Karpas-422 (cell line): ENCODE data around the gene VPS26B. TPM values are rescaled to one million over a fixed set of nuclear protein-coding genes. Genes with fewer than 3 reads are reported as not detected.
"Not testable (repeated sequence)": the region's sequence is repeated elsewhere in the genome, so short reads cannot be mapped to it uniquely, and the experiment has no call there.

Experiments used
- DNase-seq: peaks from one replicate; pipeline ENCODE4 v3.0.0-alpha.2; 2015
- H2AFZ ChIP-seq: fragments of 200-600 bp; sonication (generic); 2 replicates; pipeline ENCODE4 v1.6.1; 2014; ENCODE audit warnings: antibody characterized with exemption, low read length, mixed read lengths
- H3K27ac ChIP-seq: fragments of 200-600 bp; sonication (generic); 2 replicates; pipeline ENCODE4 v1.5.1; 2014; ENCODE audit warnings: mild to moderate bottlenecking, low read length, moderate library complexity
- H3K27me3 ChIP-seq: fragments of 200-600 bp; sonication (generic); 2 replicates; pipeline ENCODE4 v1.6.1; 2014; ENCODE audit warnings: low read length, mixed read lengths
- H3K36me3 ChIP-seq: fragments of 200-600 bp; sonication (generic); 2 replicates; pipeline ENCODE4 v1.6.1; 2014; ENCODE audit warnings: low read length, mixed read lengths; ENCODE audit not compliant: insufficient read depth
- H3K4me1 ChIP-seq: fragments of 200-600 bp; sonication (generic); 2 replicates; pipeline ENCODE4 v1.6.1; 2014; ENCODE audit warnings: mild to moderate bottlenecking, low read length, mixed read lengths
- H3K4me2 ChIP-seq: fragments of 200-600 bp; sonication (generic); 2 replicates; pipeline ENCODE4 v1.6.1; 2014; ENCODE audit warnings: low read length, low read depth, mild to moderate bottlenecking; ENCODE audit not compliant: poor library complexity, severe bottlenecking
- H3K4me3 ChIP-seq: fragments of 200-600 bp; sonication (generic); 2 replicates; pipeline ENCODE4 v1.5.1; 2014; ENCODE audit warnings: mild to moderate bottlenecking, antibody characterized with exemption, low read length, mixed read lengths
- H3K79me2 ChIP-seq: fragments of 200-600 bp; sonication (generic); 2 replicates; pipeline ENCODE4 v1.6.1; 2014; ENCODE audit warnings: mild to moderate bottlenecking, low read length, mixed read lengths
- H3K9ac ChIP-seq: fragments of 200-600 bp; sonication (generic); 2 replicates; pipeline ENCODE4 v1.6.0; 2014; ENCODE audit warnings: low read length
- H3K9me2 ChIP-seq: fragments of 200-600 bp; sonication (generic), shearing (Covaris generic); replicated peaks from 2 replicates; pipeline ENCODE4 v1.6.0; 2014; ENCODE audit warnings: mild to moderate bottlenecking, low read length, moderate library complexity; ENCODE audit not compliant: insufficient read depth
- H3K9me3 ChIP-seq: fragments of 300-700, 200-600 bp; sonication (generic); 2 replicates; pipeline ENCODE4 v1.6.1; 2014; ENCODE audit warnings: low read length, mixed read lengths
- H4K20me1 ChIP-seq: fragments of 200-600 bp; sonication (generic); 2 replicates; pipeline ENCODE4 v1.6.1; 2014; ENCODE audit warnings: mild to moderate bottlenecking, antibody characterized with exemption, low read length, low read depth; ENCODE audit not compliant: insufficient read depth
- total RNA-seq: library from RNA; depleted of rRNA; stranded (reverse); fragments of >200 nt; shearing (Covaris generic); gene quantifications from 2 replicates; pipeline ENCODE4 v1.2.3, GENCODE V29; 2014; ENCODE audit warnings: low replicate concordance

VPS26B gene
- total RNA-seq, 1 experiment from 2014 or later = 11.2 TPM

DNA sequence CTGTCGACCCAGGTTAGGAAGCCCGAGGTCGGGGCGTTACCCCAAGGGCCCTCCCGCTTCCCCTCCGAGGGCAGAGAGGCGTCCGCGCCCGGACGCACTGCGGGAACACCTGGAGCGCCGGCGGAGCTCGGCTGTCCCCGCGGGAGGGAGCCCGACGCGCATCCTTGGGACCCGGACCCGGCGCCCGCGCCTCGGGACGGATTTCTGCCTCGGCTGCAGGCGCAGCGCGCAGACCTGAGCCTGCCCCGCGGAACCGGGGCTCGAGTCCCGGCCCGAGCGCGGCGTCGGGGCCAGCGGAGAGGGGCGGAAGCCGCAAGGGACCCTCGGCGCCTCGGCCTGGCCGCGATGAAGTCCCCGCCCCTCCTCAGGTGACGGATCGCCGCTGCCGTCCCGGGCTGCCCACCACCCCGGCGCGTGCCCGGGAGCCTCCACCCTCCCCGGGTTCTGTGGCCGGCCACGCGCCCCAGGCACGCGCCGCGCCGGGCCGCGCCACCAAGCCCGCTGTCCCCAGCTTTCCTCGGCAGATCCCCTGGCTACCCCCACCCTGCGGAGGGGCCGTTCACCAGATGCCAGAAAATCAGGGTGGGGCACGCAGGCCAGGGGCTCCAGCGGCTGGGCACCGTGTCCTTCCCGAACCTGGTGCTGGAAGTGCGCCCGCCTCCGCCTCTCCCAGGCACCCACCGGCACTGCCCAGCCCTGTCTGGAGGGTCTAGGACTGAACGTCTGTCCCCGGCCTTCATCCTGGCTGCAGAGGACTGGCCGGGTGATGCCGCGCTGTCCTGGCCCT lies 52.1 kb downstream of the VPS26B start:
- Histone ChIP-seq H3K27me3 (no peaks in the 10 kb centered on the region), H3K27ac (no peak overlapping the region), H3K36me3 (no peaks in the 10 kb centered on the region), H3K9ac (no peak overlapping the region), H3K9me3 (no peaks in the 10 kb centered on the region), H3K9me2 (no peaks in the 10 kb centered on the region), H3K4me2 (no peak overlapping the region), H3K79me2 (no peaks in the 10 kb centered on the region), H3K4me3 (no peak overlapping the region), H2AFZ (no peak overlapping the region), H3K4me1 (no peaks in the 10 kb centered on the region), H4K20me1 (no peaks in the 10 kb centered on the region)
- DNase-seq = no peak

DNA sequence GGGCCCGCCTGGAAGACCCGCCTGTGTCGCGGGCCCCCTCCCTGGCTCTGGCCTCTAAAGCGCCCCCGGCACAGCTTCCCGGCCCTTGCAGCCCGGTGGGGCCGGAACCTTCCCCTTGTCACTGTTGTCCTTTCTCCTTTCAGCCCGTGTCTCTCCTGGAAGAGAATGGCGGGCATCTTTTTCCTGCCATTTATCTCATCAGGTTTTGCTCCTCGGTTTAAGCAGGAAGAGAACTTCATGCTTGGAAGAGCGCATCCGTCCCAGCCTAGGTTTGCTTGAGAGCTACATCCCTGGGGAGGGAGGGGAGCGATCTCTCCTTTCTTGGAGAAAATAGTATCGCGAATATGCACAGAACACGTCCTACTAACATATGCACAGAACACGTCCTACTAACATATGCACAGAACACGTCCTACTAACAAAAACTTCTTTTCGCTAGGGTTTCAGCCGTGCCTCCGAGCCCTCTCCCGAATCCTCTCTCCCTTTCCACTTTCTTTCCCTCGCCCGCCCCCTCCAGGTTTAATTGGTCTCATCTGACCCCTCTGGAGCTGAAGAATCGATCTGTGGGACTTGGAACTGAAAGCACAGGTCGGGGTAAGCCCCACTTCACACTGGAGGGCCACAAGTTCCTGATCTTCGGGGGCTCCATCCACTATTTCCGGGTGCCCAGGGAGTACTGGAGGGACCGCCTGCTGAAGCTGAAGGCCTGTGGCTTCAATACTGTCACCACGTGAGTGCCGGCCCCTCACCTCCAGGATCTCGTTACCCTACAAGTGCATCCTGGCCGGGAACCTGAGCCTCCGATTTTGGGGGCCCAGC lies 52.9 kb downstream of the VPS26B start:
- H3K27me3 ChIP-seq = no peaks in the 10 kb centered on the region
- H3K4me3 ChIP-seq = no peak overlapping the region
- H4K20me1 ChIP-seq = no peaks in the 10 kb centered on the region
- no peak overlapping the region for H3K9ac ChIP-seq
- H3K36me3 ChIP-seq = no peaks in the 10 kb centered on the region
- no peak overlapping the region for H2AFZ ChIP-seq
- no peaks in the 10 kb centered on the region for H3K9me2 ChIP-seq
- H3K79me2 ChIP-seq = no peaks in the 10 kb centered on the region
- H3K4me2 ChIP-seq = no peak overlapping the region
- no peak for DNase-seq
- no peak overlapping the region for H3K27ac ChIP-seq
- no peaks in the 10 kb centered on the region for H3K9me3 ChIP-seq
- H3K4me1 ChIP-seq = no peaks in the 10 kb centered on the region

DNA sequence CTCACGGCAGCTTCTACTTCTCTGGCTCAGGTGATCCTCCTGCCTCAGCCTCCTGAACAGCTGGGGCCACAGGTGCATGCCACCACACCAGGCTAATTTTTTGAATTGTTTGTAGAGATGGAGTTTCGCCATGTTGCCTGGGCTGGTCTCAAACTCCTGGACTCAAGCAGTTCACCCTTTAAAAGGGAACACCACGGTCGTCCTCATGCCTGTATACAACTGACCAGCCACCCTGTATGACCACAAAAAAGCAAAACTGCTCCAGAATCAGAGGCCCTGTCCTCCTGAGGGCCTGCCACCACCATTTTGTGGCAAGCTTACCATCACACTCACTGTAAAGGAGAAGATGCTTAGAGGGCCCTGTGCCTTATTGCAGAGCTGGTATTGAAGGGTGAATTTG lies 53.9 kb downstream of the VPS26B start:
- H3K27ac ChIP-seq = no peak overlapping the region
- H3K36me3 ChIP-seq = no peaks in the 10 kb centered on the region
- DNase-seq = no peak
- no peak overlapping the region for H3K4me2 ChIP-seq
- H3K9me3 ChIP-seq = no peaks in the 10 kb centered on the region
- H4K20me1 ChIP-seq = no peaks in the 10 kb centered on the region
- H3K4me3 ChIP-seq = no peak overlapping the region
- no peaks in the 10 kb centered on the region for H3K79me2 ChIP-seq
- H3K9ac ChIP-seq = no peak overlapping the region
- H3K4me1 ChIP-seq = no peaks in the 10 kb centered on the region
- no peaks in the 10 kb centered on the region for H3K27me3 ChIP-seq
- no peak overlapping the region for H2AFZ ChIP-seq
- H3K9me2 ChIP-seq = no peaks in the 10 kb centered on the region

DNA sequence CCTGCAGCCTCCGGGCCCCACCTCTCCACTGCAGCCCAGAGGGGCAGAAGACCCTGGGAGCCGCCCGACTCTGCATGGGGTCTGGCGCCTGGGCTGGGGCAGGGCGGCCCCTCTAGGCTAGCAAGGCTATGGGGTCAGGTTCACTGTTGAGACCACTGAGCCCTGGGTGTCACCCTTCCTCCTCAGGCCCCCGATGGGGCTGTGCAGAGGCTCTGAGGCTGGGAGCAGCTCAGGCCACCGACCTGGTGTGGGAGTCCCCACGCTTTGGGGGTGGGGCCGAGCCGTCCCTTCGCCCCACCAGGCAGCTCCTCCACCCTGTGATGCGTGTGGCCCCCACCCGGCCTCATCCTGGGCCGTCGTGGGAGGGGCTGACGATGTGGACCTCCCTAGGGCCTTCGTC lies 57.2 kb downstream of the VPS26B start:
- not testable (repeated sequence) for H3K4me1 ChIP-seq, H3K9me2 ChIP-seq, H3K4me2 ChIP-seq, H3K9ac ChIP-seq, DNase-seq, H2AFZ ChIP-seq, H3K9me3 ChIP-seq, H3K79me2 ChIP-seq, H3K36me3 ChIP-seq, H3K27ac ChIP-seq, H3K4me3 ChIP-seq, H3K27me3 ChIP-seq, H4K20me1 ChIP-seq

DNA sequence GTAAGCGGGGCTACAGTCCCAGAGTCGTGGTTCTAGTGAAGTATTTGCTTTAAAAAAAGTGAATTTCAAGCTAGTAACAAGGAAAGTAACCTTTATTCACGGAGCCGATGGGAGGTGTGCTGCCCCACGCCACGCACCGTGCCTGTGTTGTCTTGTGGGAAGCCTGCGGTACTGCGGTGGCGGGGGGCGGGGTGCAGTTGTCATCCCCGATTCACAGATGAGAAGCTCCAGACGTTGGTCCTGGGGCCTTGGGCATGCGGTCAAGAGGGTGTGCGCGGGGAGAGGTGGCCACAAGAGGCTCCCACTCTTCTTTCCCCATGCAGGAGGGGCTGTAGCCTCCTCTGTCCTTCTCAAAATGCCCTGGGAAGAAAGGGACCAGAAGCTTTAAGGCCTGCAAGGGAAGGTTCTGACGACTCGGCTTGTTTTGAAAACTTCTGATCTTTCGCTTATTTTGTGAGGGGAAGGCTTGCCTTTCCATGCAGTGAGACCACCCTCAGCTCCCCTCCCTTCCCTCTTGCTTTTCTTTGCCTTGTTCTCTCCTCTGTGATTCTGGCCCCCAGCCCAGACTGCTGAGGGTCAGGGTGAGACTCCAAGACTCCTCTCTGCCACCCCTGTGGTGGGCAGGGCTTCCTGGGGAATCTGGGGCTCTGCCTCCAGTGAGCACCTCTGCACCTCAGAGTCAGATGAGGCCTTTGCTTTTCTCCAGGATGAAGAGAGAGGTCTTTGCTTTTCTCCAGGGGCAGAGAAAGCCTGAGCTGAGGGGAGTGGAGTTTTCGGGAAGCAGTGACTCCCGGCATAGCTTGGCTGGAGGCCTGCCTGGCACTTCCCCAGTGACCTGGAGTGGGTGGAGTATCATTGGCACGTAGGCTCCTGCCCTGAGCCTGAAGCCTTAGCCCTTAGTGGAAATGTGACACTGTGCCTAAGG lies 57.9 kb downstream of the VPS26B start:
- DNase-seq = no peak
- Histone ChIP-seq H3K4me2 (no peak overlapping the region), H2AFZ (no peak overlapping the region), H3K36me3 (no peaks in the 10 kb centered on the region), H3K4me3 (no peak overlapping the region), H3K9me3 (no peaks in the 10 kb centered on the region), H3K27me3 (no peaks in the 10 kb centered on the region), H3K9me2 (no peaks in the 10 kb centered on the region), H3K4me1 (no peaks in the 10 kb centered on the region), H3K27ac (no peak overlapping the region), H3K9ac (no peak overlapping the region), H3K79me2 (no peaks in the 10 kb centered on the region), H4K20me1 (no peaks in the 10 kb centered on the region)

DNA sequence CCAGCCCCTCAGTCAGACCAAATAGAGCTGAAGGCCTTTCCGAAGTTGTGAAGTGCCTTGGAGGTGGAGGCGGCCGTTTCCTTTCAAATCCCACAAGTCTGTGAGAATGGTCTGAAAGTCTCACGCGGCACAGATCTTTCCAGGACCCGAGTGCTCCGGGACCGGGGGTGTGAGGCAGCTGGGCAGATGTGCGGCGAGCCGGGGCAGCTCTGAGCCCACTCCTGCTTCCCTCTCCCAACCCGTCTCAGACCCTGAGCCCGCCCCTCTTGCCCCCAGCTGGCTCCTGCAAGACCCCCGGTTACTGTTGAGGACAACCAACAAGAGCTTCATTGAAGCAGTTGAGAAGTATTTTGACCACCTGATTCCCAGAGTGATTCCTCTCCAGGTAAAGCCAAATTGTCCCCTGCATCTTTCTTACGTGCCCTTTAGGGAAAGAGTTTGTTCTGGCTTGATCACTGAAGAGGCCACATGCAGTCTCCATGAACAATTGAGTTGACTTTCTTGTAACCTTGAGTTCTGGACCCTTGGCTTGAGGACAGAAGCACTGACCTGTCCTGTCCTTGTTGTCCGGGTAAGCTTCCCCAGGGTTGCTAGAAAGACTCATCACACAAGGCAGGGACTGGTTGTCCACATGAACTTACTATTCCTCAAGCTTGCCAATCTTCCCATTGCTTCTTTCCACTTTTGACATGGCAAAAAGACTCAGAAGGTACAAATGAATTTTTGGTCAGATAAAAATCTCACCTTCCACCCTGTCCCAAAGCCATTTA lies 59.2 kb downstream of the VPS26B start:
- Histone ChIP-seq H2AFZ (no peak overlapping the region), H3K9me2 (no peaks in the 10 kb centered on the region), H3K4me3 (no peak overlapping the region), H3K9me3 (no peaks in the 10 kb centered on the region), H3K9ac (no peak overlapping the region), H4K20me1 (no peaks in the 10 kb centered on the region), H3K27ac (no peak overlapping the region), H3K36me3 (no peaks in the 10 kb centered on the region), H3K27me3 (no peaks in the 10 kb centered on the region), H3K79me2 (no peaks in the 10 kb centered on the region), H3K4me2 (no peak overlapping the region), H3K4me1 (no peaks in the 10 kb centered on the region)
- no peak for DNase-seq

DNA sequence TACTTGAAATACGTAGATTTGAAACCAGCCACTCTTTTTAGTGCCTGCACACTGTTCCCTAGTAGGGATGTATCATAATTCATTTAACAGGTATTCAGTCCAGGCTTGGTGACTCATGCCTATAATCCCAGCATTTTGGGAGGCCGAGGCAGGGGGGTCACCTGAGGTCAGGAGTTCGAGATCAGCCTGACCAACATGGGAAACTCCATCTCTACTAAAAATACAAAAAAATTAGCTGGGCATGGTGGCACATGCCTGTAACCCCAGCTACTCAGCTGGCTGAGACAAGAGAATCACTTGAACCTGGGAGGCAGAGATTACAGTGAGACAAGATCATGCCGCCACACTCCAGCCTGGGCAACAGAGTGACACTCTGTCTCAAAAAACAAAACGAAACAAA lies 59.9 kb downstream of the VPS26B start:
- H3K36me3 ChIP-seq, H3K9ac ChIP-seq, H3K9me2 ChIP-seq, H3K9me3 ChIP-seq, H3K27me3 ChIP-seq, H3K4me1 ChIP-seq, H2AFZ ChIP-seq, H3K4me2 ChIP-seq, H4K20me1 ChIP-seq, H3K79me2 ChIP-seq, DNase-seq, H3K27ac ChIP-seq, H3K4me3 ChIP-seq: not testable (repeated sequence)
